ENCODE results near the gene BET1L. TPM values are rescaled to one million over a fixed set of nuclear protein-coding genes. Genes with fewer than 3 reads are reported as not detected.

BET1L gene
- total and polyA plus RNA-seq, 4 donors = 7.6 to 32.6 (median 23.4) TPM

- Histone ChIP-seq H3K9me3 (ENCODE audit: control insufficient read depth in 4 of 4, low read length in 3 of 4) (no peaks in the 10 kb centered on the region), H3K27ac (ENCODE audit: low read depth in 1 of 2, low read length in 2 of 2) (no peak overlapping the region)
- no peak for DNase-seq (ENCODE audit: low spot score)
Observed at GRCh38 chr11:232783-233565, 25.8 kb upstream of the BET1L start.

More at GRCh38 chr11:232783-233565, 25.8 kb upstream of the BET1L start:
- Histone ChIP-seq H3K36me3 (ENCODE audit: control insufficient read depth in 4 of 4, insufficient read depth in 3 of 4, low read depth in 1 of 4, low read length in 3 of 4) (peaks cover 0 to 14% (median 7%) of the 10 kb centered on the region in 4 donors), H3K9ac (ENCODE audit: low read depth in 1 of 2, low read length in 2 of 2) (no peak overlapping the region), H3K27me3 (ENCODE audit: control insufficient read depth in 4 of 4, insufficient read depth in 4 of 4, low read length in 3 of 4) (no peaks in the 10 kb centered on the region), H3K4me1 (ENCODE audit: control insufficient read depth in 4 of 4, insufficient read depth in 4 of 4, low read length in 3 of 4) (peaks cover 0 to 19% (median 15%) of the 10 kb centered on the region in 4 donors), H3K4me3 (ENCODE audit: low read depth in 1 of 3, low read length in 3 of 3) (no peak overlapping the region)
- WGBS = 92% methylated on average over 20 of the region's 20 CpGs
- no peak for TF ChIP-seq RXRA (IDR thresholded peaks at IDR 0.05)
- TF ChIP-seq, protein P1, sequence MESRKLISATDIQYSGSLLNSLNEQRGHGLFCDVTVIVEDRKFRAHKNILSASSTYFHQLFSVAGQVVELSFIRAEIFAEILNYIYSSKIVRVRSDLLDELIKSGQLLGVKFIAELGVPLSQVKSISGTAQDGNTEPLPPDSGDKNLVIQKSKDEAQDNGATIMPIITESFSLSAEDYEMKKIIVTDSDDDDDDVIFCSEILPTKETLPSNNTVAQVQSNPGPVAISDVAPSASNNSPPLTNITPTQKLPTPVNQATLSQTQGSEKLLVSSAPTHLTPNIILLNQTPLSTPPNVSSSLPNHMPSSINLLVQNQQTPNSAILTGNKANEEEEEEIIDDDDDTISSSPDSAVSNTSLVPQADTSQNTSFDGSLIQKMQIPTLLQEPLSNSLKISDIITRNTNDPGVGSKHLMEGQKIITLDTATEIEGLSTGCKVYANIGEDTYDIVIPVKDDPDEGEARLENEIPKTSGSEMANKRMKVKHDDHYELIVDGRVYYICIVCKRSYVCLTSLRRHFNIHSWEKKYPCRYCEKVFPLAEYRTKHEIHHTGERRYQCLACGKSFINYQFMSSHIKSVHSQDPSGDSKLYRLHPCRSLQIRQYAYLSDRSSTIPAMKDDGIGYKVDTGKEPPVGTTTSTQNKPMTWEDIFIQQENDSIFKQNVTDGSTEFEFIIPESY (IDR thresholded peaks at IDR 0.05) = no peak
- no peak for TF ChIP-seq YY1 (IDR thresholded peaks at IDR 0.05)
- TF ChIP-seq JUND (IDR thresholded peaks at IDR 0.05) = no peak
- TF ChIP-seq EGR1 (IDR thresholded peaks at IDR 0.05; ENCODE audit: low read depth in 2 of 2) = no peak
- TF ChIP-seq, protein P2, sequence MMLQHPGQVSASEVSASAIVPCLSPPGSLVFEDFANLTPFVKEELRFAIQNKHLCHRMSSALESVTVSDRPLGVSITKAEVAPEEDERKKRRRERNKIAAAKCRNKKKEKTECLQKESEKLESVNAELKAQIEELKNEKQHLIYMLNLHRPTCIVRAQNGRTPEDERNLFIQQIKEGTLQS (IDR thresholded peaks at IDR 0.05) = no peak
- TF ChIP-seq, protein P3, sequence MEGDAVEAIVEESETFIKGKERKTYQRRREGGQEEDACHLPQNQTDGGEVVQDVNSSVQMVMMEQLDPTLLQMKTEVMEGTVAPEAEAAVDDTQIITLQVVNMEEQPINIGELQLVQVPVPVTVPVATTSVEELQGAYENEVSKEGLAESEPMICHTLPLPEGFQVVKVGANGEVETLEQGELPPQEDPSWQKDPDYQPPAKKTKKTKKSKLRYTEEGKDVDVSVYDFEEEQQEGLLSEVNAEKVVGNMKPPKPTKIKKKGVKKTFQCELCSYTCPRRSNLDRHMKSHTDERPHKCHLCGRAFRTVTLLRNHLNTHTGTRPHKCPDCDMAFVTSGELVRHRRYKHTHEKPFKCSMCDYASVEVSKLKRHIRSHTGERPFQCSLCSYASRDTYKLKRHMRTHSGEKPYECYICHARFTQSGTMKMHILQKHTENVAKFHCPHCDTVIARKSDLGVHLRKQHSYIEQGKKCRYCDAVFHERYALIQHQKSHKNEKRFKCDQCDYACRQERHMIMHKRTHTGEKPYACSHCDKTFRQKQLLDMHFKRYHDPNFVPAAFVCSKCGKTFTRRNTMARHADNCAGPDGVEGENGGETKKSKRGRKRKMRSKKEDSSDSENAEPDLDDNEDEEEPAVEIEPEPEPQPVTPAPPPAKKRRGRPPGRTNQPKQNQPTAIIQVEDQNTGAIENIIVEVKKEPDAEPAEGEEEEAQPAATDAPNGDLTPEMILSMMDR (IDR thresholded peaks at IDR 0.05; ENCODE audit: low read depth, low read length, missing input control) = no peak
- no peak for TF ChIP-seq HNF4G (IDR thresholded peaks at IDR 0.05)
- TF ChIP-seq NR2F2 (IDR thresholded peaks at IDR 0.05) = no peak
- TF ChIP-seq, protein P4, sequence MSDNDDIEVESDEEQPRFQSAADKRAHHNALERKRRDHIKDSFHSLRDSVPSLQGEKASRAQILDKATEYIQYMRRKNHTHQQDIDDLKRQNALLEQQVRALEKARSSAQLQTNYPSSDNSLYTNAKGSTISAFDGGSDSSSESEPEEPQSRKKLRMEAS (IDR thresholded peaks at IDR 0.05) = no peak
- no peak for TF ChIP-seq REST (IDR thresholded peaks at IDR 0.05)
- no peak for TF ChIP-seq HNF4A (conservative IDR thresholded peaks at IDR 0.05)
- no peak for TF ChIP-seq FOXA1 (IDR thresholded peaks at IDR 0.05)
